ENCODE data around the gene TSHZ2.

The TSHZ2 gene

DNA sequence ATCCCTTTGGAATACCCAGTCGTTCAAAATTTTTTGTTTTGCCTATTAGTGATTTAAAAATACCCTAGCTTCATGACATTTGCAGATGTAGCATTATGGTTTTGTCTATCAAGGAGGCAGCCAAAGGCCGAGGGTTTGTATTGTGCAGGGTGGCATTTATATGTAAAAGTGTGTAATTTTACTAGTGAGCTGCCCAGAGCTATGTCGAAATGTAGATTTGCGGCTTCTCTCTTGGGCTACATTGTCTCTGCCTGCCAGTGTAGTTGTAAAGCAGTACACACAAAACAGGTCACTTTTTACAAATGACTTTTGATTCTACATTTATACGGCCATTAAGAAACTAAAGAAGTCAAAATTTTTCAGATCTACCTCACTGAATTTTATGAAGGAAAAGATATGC, 87.7 kb downstream of the TSHZ2 start:
- in situ Hi-C loops (cut with HindIII; ENCODE audit: low sequenced_read_pairs), result no loop called here
- DNase-seq (ENCODE audit: low read depth, low spot score), result no peak
- TF ChIP-seq, protein P1, sequence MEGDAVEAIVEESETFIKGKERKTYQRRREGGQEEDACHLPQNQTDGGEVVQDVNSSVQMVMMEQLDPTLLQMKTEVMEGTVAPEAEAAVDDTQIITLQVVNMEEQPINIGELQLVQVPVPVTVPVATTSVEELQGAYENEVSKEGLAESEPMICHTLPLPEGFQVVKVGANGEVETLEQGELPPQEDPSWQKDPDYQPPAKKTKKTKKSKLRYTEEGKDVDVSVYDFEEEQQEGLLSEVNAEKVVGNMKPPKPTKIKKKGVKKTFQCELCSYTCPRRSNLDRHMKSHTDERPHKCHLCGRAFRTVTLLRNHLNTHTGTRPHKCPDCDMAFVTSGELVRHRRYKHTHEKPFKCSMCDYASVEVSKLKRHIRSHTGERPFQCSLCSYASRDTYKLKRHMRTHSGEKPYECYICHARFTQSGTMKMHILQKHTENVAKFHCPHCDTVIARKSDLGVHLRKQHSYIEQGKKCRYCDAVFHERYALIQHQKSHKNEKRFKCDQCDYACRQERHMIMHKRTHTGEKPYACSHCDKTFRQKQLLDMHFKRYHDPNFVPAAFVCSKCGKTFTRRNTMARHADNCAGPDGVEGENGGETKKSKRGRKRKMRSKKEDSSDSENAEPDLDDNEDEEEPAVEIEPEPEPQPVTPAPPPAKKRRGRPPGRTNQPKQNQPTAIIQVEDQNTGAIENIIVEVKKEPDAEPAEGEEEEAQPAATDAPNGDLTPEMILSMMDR (IDR thresholded peaks at IDR 0.05; ENCODE audit: low read depth, low read length), result no peak
- no peak overlapping the region for H3K4me3 ChIP-seq (ENCODE audit: low read depth, low read length)

DNA sequence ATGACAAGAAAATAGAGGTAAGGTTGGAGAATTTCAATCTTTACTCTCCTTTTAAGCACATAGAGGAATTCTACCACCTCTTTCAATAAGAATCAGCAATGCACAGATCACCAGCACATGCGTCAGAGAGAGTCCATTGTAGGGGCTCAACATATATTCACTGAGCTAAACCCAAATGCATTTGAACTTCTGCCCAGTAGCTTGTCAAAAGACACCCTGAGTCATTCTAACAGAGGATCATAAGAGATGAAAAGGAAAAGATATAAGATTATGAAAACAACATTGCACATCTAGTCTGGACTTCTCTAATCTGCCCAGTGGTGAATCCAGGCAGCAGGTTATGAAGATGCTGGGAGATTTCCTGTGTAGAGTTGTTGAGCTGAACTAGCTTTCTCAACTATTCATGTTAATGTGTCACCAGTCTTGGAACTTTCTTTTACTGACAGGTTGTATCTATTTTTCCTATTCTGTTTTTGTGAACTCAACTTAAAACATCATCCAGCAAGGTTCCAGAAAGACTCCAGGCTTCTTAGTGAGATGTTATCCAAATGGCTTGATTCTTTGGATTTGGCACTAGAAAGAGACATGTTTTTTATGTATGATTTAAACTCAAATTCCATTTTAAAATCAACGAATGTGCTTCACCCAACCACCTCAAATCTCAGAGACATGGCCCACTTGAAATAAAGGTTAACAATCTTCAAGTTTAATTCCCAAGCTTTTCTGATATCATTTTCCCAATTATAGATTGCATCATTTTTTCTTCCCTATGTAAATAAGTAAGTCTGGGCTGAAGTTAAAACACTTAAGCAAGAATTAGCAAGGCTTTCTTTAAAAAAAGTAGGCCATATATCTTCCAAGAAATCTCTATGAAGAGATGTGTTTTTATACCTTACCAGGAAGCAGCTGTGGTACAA, 89.3 kb downstream of the TSHZ2 start:
- in situ Hi-C loops (cut with HindIII; ENCODE audit: low sequenced_read_pairs), result no loop called here
- no peak for DNase-seq (ENCODE audit: low read depth, low spot score)
- no peak overlapping the region for H3K4me3 ChIP-seq (ENCODE audit: low read depth, low read length)
- TF ChIP-seq, protein P1 (IDR thresholded peaks at IDR 0.05; ENCODE audit: low read depth, low read length), result no peak

DNA sequence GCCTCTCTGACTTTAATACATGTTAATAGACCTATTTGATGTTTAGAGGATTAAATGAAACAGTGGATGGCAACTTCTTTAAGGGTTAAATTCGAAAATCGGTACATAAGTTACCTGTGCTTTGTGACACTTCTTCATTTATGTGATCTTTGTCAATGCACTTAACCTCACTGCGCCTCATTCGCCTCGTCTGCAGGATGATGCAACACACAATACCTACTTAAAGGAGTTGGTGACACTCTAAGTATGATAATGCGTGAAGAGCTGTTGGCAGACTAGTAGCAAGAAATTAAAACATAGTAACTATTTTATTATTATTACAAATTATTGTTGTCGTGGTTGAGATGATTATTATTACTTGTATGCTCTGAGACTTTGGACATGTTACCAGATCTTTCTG, 92.8 kb downstream of the TSHZ2 start:
- in situ Hi-C loops (cut with HindIII; ENCODE audit: low sequenced_read_pairs), result no loop called here
- TF ChIP-seq, protein P1 (IDR thresholded peaks at IDR 0.05; ENCODE audit: low read depth, low read length), result no peak
- DNase-seq (ENCODE audit: low read depth, low spot score), result no peak

DNA sequence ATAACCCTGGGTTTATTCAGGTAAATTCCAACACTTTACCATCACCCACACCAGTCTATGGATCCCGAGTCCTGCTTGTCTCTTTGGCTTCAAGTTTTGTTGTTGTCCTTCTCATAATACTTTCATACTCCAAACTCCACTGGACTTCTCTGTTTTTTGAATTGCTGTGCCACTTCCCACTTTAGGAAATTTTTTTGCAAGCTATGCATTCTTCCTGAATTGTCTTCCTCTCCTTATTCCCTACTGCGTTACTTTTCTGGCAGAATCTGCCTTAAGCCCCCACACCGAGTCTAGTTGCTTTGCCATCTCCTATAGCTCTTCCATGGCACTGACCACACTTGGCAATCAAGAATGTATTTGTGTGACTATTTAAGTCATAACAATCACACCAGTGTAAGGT, 96.1 kb downstream of the TSHZ2 start:
- no peak for DNase-seq (ENCODE audit: low read depth, low spot score)
- in situ Hi-C loops (cut with HindIII; ENCODE audit: low sequenced_read_pairs), result no loop called here
- TF ChIP-seq, protein P1 (IDR thresholded peaks at IDR 0.05; ENCODE audit: low read depth, low read length), result no peak
- H3K4me3 ChIP-seq (ENCODE audit: low read depth, low read length), result no peak overlapping the region

More for the DNA sequence above, 92.8 kb downstream of the TSHZ2 start:
- no peak overlapping the region for H3K4me3 ChIP-seq (ENCODE audit: low read depth, low read length)

DNA sequence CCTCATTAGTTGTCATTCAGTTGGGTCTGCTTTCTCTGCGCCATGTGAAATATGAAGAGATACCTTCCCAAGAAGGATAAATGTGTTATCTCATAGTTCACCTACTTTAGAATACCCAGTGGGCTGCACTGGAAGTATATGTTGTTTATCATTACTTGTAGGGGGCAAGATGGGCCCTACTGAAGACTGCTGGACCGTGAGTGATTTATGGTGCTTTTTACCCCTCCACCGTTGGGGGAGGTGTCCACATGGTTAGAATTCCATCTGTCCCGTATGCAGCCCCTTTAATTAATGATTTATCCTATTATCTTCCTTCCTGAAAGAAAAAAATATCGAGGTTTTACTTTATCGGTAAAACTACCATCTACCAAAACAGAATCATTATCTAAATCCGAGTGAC, 97.0 kb downstream of the TSHZ2 start:
- no peak for DNase-seq (ENCODE audit: low read depth, low spot score)
- TF ChIP-seq, protein P1 (IDR thresholded peaks at IDR 0.05; ENCODE audit: low read depth, low read length), result no peak
- H3K4me3 ChIP-seq (ENCODE audit: low read depth, low read length), result no peak overlapping the region
- in situ Hi-C loops (cut with HindIII; ENCODE audit: low sequenced_read_pairs), result no loop called here

DNA sequence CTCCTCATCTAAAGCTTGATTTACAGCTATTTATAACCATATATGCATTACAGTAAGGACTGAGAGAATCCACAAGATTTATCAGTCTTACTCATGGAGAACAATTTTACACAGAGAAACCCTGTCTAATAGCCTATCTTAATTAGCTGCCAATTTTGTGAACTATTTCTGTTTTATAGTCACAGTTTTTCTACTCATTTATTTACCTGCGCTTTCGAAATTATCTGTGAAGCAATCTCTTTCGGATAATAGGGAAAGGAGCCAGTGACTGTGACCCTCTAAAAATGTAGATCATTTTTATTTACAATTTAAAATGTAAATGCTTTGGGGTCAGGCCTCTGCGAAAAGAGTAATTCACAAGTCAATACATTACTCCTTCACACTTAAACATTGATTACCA, 98.1 kb downstream of the TSHZ2 start:
- in situ Hi-C loops (cut with HindIII; ENCODE audit: low sequenced_read_pairs), result no loop called here
- TF ChIP-seq, protein P1 (IDR thresholded peaks at IDR 0.05; ENCODE audit: low read depth, low read length), result no peak
- DNase-seq (ENCODE audit: low read depth, low spot score), result no peak
- no peak overlapping the region for H3K4me3 ChIP-seq (ENCODE audit: low read depth, low read length)
